ENCODE data around the gene CCNB1IP1.

DNA sequence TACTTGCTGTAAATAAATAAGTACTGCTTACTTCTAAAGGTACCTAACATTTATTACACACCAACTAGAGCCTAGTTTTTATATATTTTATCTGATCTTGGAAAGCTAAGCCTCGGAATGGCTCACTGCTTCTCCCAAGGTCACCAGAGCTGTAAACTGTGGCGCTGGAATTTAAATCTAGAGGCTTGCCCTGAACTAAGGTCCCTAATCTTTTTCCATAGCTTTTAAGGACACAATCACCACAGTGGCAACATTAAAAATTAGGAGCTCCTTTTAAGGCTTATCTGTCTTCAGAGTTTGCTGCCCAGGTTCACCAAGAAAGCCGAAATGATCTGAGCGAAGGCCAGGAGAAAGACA is 670 bp downstream of the CCNB1IP1 start:
- no peak; the same call in 1 of the 2 replicates for TF ChIP-seq CTCF (conservative IDR thresholded peaks at IDR 0.05)
- no peak for TF ChIP-seq ZFX (IDR thresholded peaks at IDR 0.05)
